ENCODE measurements around the gene RPS6KB1.
"Not testable (repeated sequence)": the region's sequence is repeated elsewhere in the genome, so short reads cannot be mapped to it uniquely, and the experiment has no call there.

Gene RPS6KB1

GRCh38 chr17:59892924-59893675, at the start of gene RPS6KB1, which contains the start of gene TUBD1:
TSS of gene RPS6KB1 (plus strand) at chr17:59893121. CDS start at chr17:59893185, 64 bp downstream.
TSS of gene TUBD1 (minus strand) at chr17:59892943. CDS start at chr17:59891002, 1,941 bp downstream.
- DNase-seq: peak; percentile 98

GRCh38 chr17:59844884-59845594, 47.9 kb upstream of the RPS6KB1 start:
- peak; percentile 49 for DNase-seq

GRCh38 chr17:59845595-59846393, 47.1 kb upstream of the RPS6KB1 start:
- DNase-seq: peak; percentile 63

- peak; percentile 29 for DNase-seq
These were observed 46.3 kb upstream of the RPS6KB1 start for GRCh38 chr17:59846394-59847165.

- DNase-seq: no peak
These were observed 44.6 kb upstream of the RPS6KB1 start for GRCh38 chr17:59848385-59848668.

- peak; percentile 77 for DNase-seq
These were observed 44.1 kb upstream of the RPS6KB1 start for GRCh38 chr17:59848778-59849177.

- DNase-seq: not testable (repeated sequence)
These were observed 42.6 kb upstream of the RPS6KB1 start for GRCh38 chr17:59850311-59850710.

- DNase-seq: no peak
These were observed 41.2 kb upstream of the RPS6KB1 start for GRCh38 chr17:59851439-59852375.

GRCh38 chr17:59852847-59853167, 40.1 kb upstream of the RPS6KB1 start:
- not testable (repeated sequence) for DNase-seq

GRCh38 chr17:59853168-59853918, 39.6 kb upstream of the RPS6KB1 start:
- DNase-seq: peak; percentile 72

GRCh38 chr17:59853919-59854729, 38.8 kb upstream of the RPS6KB1 start:
- DNase-seq: not testable (repeated sequence)

GRCh38 chr17:59856859-59857794, 35.8 kb upstream of the RPS6KB1 start:
- no peak for DNase-seq

- no peak for DNase-seq
These were observed 34.6 kb upstream of the RPS6KB1 start for GRCh38 chr17:59858167-59858816.

GRCh38 chr17:59858932-59859331, 34.0 kb upstream of the RPS6KB1 start:
- DNase-seq: no peak

- DNase-seq: no peak
These were observed 33.4 kb upstream of the RPS6KB1 start for GRCh38 chr17:59859444-59860025.

- DNase-seq: no peak
These were observed 29.3 kb upstream of the RPS6KB1 start for GRCh38 chr17:59863616-59864015.

GRCh38 chr17:59869941-59870218, 23.0 kb upstream of the RPS6KB1 start:
- no peak for DNase-seq

- no peak for DNase-seq
These were observed 22.4 kb upstream of the RPS6KB1 start for GRCh38 chr17:59870482-59870881.
